HG03439 (cell line): ENCODE data around the gene GOLT1B.

Source experiments
- ATAC-seq: cut with Tn5 transposase; IDR thresholded peaks from one replicate; pipeline ENCODE4 v1.9.1; 2021; ENCODE audit warnings: mild to moderate bottlenecking, moderate library complexity; ENCODE audit not compliant: unreplicated experiment

GOLT1B gene

GRCh38 chr12:21561158-21561557 lies 59.6 kb downstream of the GOLT1B start:
- no peak for ATAC-seq

GRCh38 chr12:21562859-21563258 lies 61.3 kb downstream of the GOLT1B start:
- ATAC-seq: no peak

- ATAC-seq: no peak
Measured at GRCh38 chr12:21566223-21566906, 64.8 kb downstream of the GOLT1B start.

GRCh38 chr12:21566907-21567394 lies 65.4 kb downstream of the GOLT1B start:
- no peak for ATAC-seq
